Bronchial epithelial cell (primary cell): ENCODE measurements around the gene ACBD4. TPM values are rescaled to one million over a fixed set of nuclear protein-coding genes. Genes with fewer than 3 reads are reported as not detected.

Source experiments
- DNase-seq: peaks from one replicate; pipeline ENCODE4 v3.0.0-alpha.2; 2010; ENCODE audit warnings: low read depth
- FAIRE-seq: peaks from 2 replicates; lab custom pipeline; 2011; peaks lifted over from hg19 to GRCh38; lab: Jason Lieb, UNC
- H3K27me3 ChIP-seq: 2 replicates; pipeline ENCODE4 v1.5.1; 2011; ENCODE audit warnings: low read length; ENCODE audit not compliant: control insufficient read depth, insufficient read depth
- H3K36me3 ChIP-seq: 2 replicates; pipeline ENCODE4 v1.5.1; 2011; ENCODE audit warnings: low read length; ENCODE audit not compliant: control insufficient read depth, insufficient read depth
- H3K4me3 ChIP-seq: 2 replicates; pipeline ENCODE4 v1.5.1; 2011; ENCODE audit warnings: mild to moderate bottlenecking, low read depth, low read length, control low read depth
- total RNA-seq: library from RNA; depleted of rRNA; stranded (reverse); fragments of >200 nt; gene quantifications from 2 replicates; pipeline ENCODE4 v1.2.1, GENCODE V29; 2014
- TF ChIP-seq, protein P1 (sequence below): IDR thresholded peaks from 2 replicates; pipeline ENCODE4 v1.5.1; 2011; ENCODE audit warnings: mild to moderate bottlenecking, moderate library complexity, low read length, control low read depth, inconsistent platforms; ENCODE audit not compliant: insufficient read depth, severe bottlenecking

Gene ACBD4, protein sequence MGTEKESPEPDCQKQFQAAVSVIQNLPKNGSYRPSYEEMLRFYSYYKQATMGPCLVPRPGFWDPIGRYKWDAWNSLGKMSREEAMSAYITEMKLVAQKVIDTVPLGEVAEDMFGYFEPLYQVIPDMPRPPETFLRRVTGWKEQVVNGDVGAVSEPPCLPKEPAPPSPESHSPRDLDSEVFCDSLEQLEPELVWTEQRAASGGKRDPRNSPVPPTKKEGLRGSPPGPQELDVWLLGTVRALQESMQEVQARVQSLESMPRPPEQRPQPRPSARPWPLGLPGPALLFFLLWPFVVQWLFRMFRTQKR
- total RNA-seq = 6.1 and 8.7 TPM in 2 replicates

DNA sequence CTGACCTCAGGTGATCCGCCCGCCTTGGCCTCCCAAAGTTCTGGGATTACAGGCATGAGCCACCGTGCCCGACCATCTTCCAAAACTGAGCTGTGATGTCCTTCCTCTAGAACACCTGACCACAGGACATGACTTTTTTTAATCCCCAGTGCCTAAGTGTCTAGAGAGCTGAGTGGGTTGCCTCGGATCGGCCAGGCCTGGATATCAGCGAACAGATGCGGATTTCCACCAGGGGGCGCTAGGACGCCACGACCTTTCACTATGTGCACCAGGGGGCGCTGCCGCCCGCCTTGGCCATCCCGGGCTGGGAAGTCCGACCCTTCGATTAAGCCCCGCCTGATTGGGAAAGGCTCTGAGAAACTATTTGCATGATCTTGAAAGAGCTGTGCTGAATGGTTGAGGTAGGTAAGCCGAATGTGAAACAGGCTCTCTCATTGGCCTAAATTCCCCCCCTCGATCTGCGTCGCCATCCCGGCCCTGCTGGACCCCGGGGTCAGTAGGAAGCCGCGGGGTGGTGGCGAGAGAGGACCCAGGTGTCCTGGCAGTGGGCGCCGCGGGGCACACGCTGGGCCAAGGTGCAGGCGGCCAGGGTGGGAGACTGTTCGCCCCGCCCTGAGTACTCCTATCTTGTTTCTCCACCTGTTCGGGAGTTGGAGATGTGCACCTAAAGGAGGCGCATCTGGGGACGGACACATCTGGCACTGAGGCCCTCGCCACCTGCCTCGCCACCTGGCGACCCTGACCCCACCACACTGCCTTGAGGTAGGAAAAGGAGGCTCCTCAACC, at the start of gene ACBD4:
Gene ACBD4, plus strand, starts transcription at position 496 of the 786 bp plus-strand sequence. CDS start 458 bp downstream, outside the sequence.
- TF ChIP-seq, protein P1, sequence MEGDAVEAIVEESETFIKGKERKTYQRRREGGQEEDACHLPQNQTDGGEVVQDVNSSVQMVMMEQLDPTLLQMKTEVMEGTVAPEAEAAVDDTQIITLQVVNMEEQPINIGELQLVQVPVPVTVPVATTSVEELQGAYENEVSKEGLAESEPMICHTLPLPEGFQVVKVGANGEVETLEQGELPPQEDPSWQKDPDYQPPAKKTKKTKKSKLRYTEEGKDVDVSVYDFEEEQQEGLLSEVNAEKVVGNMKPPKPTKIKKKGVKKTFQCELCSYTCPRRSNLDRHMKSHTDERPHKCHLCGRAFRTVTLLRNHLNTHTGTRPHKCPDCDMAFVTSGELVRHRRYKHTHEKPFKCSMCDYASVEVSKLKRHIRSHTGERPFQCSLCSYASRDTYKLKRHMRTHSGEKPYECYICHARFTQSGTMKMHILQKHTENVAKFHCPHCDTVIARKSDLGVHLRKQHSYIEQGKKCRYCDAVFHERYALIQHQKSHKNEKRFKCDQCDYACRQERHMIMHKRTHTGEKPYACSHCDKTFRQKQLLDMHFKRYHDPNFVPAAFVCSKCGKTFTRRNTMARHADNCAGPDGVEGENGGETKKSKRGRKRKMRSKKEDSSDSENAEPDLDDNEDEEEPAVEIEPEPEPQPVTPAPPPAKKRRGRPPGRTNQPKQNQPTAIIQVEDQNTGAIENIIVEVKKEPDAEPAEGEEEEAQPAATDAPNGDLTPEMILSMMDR = peak; percentile 100
- Histone ChIP-seq H3K27me3 (no peaks in the 10 kb centered on the region), H3K36me3 (no peaks in the 10 kb centered on the region), H3K4me3 (peak within 1 kb of the TSS; percentile 44)
- DNase-seq (peak; percentile 93), FAIRE-seq (peak; percentile 50)

DNA sequence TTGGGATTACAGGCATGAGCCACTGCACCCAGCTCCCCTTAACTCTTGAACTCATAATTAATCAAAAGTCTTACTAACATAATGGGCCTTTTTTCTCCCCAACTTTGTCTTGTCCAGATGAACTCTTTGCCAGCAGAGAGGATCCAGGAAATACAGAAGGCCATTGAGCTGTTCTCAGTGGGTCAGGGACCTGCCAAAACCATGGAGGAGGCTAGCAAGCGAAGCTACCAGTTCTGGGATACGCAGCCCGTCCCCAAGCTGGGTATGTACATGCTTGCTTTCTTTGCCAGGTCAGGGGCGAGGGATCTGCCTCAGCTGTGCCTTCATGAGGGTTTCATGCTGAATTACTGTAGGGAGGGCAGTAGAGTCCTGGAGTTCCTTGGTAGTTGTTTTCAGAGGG, 49.1 kb upstream of the ACBD4 start:
- FAIRE-seq = no peak
- peaks cover 24% of the 10 kb centered on the region for H3K36me3 ChIP-seq

DNA sequence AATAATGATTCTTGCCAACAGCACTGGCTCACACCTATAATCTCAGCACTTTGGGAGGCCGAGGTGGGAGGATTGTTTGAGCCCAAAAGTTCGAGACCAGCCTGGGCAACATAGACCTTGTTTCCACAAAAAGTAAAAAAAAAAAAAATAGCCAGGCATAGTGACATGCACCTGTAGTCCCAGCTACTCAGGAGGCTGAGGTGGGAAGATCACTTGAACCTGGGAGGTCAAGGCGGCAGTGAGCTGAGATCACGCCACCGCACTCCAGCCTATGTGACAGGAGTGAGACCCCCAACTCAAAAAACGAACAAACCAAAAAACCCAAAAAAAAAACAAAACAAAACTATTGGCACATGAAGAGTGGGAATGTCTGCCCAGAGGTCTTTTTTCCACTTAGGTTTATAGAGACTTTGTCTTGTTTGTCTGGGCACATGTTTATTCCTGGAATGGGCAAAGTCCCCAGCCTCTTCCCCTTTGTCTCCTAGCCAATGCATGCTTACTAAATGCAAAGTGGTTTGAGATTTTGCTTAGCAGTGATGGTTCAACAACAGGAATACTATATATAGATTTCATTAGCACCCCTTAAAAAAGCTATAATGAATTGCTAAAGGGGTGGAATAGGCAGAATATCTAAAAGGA, 48.5 kb upstream of the ACBD4 start:
- H3K36me3 ChIP-seq = peaks cover 20% of the 10 kb centered on the region
- FAIRE-seq (no peak), DNase-seq (no peak)
- H3K4me3 ChIP-seq = no peak overlapping the region
- no peaks in the 10 kb centered on the region for H3K27me3 ChIP-seq
- TF ChIP-seq, protein P1 = no peak

More for the DNA sequence above, 49.1 kb upstream of the ACBD4 start:
- Histone ChIP-seq H3K27me3 (no peaks in the 10 kb centered on the region), H3K4me3 (no peak overlapping the region)
- TF ChIP-seq, protein P1 = no peak
- DNase-seq = no peak

DNA sequence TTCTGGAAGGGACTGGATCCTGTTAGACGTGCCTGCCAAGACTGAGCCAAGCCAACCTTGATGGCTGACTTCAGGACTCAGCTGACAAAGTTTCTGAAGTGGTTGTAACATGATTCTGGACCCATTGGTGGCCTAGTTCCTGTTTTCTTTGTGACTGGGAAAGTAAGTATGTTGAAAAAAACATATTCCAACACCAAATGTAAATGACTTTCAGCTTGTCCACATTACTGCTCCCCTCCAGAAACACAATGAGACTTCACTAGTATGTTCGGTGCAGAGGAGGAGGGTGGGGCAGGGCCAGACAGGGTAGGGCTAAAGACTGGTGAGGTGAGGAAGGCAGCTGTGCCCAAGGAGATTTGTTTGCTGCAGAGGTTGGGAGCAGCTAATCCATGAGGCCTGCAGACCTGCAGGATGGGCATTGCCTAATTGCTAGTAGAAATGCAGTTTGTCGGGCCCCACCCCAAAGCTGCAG, 47.9 kb upstream of the ACBD4 start:
- DNase-seq (peak; percentile 8), FAIRE-seq (no peak)
- TF ChIP-seq, protein P1 = no peak
- H3K36me3 ChIP-seq = peaks cover 21% of the 10 kb centered on the region
- H3K27me3 ChIP-seq = no peaks in the 10 kb centered on the region
- H3K4me3 ChIP-seq = no peak overlapping the region

DNA sequence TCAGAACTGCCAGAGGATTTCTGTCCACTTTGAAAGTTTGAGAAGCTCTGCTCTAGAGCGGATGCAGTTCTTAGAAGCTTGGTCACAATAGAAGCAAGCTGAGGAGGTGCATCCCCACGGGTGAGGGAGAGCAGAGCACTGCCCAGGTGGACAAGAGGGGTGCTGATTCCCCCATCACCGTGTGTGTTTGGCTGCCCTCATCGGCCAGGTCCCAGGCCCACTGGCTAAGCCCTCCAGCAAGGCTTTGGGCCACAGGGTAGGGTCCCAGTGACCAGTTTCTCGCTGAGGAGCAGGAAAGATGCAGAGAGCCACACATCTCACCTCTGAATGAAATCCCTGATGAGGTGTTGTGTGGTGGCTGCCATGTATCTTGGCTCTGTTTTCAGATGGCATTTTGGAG, 47.5 kb upstream of the ACBD4 start:
- DNase-seq (no peak), FAIRE-seq (no peak)
- no peaks in the 10 kb centered on the region for H3K27me3 ChIP-seq
- TF ChIP-seq, protein P1 = no peak
- H3K36me3 ChIP-seq = peaks cover 22% of the 10 kb centered on the region
- no peak overlapping the region for H3K4me3 ChIP-seq
